AG04449 (cell line): ENCODE measurements around the gene RCAN3.
"Not testable (repeated sequence)": the region's sequence is repeated elsewhere in the genome, so short reads cannot be mapped to it uniquely, and the experiment has no call there.

Experiments
- CTCF ChIA-PET: fragments of 350-600 bp; formaldehyde crosslinking; extraction: SDS; loops from one replicate; lab custom pipeline; 2021; ENCODE audit warnings: antibody characterized with exemption; lab: Yijun Ruan, JAX
- POLR2A ChIA-PET: fragments of 400-600, 350-600 bp; formaldehyde crosslinking; extraction: SDS; loops from one replicate; lab custom pipeline; 2020; ENCODE audit warnings: antibody characterized with exemption, inconsistent platforms; lab: Yijun Ruan, JAX
- DNase-seq: peaks from one replicate; pipeline ENCODE4 v3.0.0-alpha.2; 2010; ENCODE audit warnings: low read depth, low spot score
- H3K4me3 ChIP-seq: 2 replicates; pipeline ENCODE4 v1.5.1; 2011; ENCODE audit warnings: low read depth, mild to moderate bottlenecking, control low read depth, low read length
- CTCF ChIP-seq: IDR thresholded peaks from one replicate; pipeline ENCODE4 v1.5.1; 2011; ENCODE audit warnings: mild to moderate bottlenecking, moderate library complexity, low read length, control low read depth, inconsistent platforms; ENCODE audit not compliant: insufficient read depth; ENCODE audit errors: missing control alignments

RCAN3 gene

GRCh38 chr1:24481843-24482610 is 20.6 kb upstream of the RCAN3 start:
- ChIA-PET CTCF (interaction anchor here (1.1 to 2.2 kb wide), 4 partner anchors 9 to 331 kb away, joined by 3 to 16 read pairs (median 4); no protein-coding TSS in a partner anchor), POLR2A (no interaction called here)
- TF ChIP-seq CTCF: no peak
- no peak overlapping the region for H3K4me3 ChIP-seq
- no peak for DNase-seq

DNA sequence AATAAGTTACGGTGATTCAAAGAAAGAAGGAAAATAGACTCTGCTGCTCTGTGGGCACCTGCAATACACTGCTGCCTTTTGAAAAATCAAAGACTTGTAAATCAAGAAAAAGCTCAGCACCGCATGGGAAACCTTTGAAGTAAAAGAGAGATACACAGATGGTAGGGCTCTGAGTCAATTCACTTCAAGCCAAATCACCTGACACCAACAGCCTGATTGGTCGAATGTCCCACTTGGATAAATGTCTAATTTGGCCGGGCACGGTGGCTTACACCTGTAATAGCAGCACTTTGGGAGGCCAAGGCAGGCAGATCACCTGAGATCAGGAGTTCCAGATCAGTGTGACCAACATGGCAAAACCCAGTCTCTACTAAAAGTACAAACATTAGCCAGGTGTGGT is 19.2 kb upstream of the RCAN3 start:
- ChIA-PET CTCF (interaction anchor here (1.2 to 1.5 kb wide), 2 partner anchors 8 to 12 kb away, joined by 3 to 5 read pairs; no protein-coding TSS in a partner anchor), POLR2A (no interaction called here)
- no peak overlapping the region for H3K4me3 ChIP-seq
- DNase-seq: no peak
- no peak for TF ChIP-seq CTCF

DNA sequence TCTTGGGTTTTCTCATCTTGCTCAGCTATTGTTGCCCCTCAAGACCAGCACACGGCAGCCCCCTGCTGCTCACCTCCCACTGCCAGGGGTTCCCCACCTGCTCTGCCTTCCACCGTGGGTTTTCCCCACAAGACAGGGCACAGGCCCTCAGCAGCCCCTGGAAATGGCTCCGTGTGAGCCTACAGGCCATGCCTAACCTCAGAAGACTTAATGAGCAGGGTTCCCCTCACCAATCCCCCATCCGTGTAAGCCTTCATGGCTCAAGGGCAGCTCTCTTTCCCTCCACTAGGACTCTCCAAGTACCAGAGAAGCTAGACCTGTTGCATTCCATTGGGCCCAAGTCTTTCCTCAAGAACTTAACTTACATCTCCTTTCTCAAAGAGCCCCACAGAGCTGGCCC is 18.4 kb upstream of the RCAN3 start:
- no peak for DNase-seq
- TF ChIP-seq CTCF: no peak
- ChIA-PET CTCF (interaction anchor here (1.5 kb wide), 1 partner anchor 12 kb away, joined by 3 read pairs; no protein-coding TSS in a partner anchor), POLR2A (no interaction called here)
- no peak overlapping the region for H3K4me3 ChIP-seq

- TF ChIP-seq CTCF: no peak
- no peak for DNase-seq
- no peak overlapping the region for H3K4me3 ChIP-seq
- CTCF ChIA-PET: interaction anchor here (1.0 to 1.3 kb wide), 2 partner anchors 40 to 72 kb away, joined by 3 to 4 read pairs; partner anchors contain the start of gene NIPAL3
- POLR2A ChIA-PET: no interaction called here
Measured at GRCh38 chr1:24486331-24487065, 16.1 kb upstream of the RCAN3 start.

DNA sequence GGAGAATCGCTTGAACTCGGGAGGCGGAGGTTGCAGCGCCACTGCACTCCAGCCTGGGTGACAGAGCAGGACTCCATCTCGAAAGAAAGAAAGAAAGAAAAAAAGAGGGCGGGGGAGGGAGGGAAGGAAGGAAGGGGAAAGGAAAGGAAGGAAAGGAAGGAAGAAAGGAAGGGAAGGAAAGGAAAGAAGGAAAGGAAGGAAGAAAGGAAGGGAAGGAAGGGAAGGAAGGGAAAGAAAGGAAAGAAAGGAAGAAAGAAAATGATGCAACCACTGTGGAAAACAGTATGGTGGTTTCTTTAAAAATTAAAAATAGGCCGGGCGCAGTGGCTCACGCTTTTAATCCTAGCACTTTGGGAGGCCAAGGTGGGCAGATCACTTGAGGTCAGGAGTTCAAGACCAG is 15.2 kb upstream of the RCAN3 start:
- no peak overlapping the region for H3K4me3 ChIP-seq
- DNase-seq: no peak
- ChIA-PET CTCF (no interaction called here), POLR2A (no interaction called here)
- no peak for TF ChIP-seq CTCF

GRCh38 chr1:24488159-24488558 is 14.5 kb upstream of the RCAN3 start:
- H3K4me3 ChIP-seq, DNase-seq, POLR2A ChIA-PET: not testable (repeated sequence)
- CTCF ChIA-PET: interaction anchor here (1.5 kb wide), 1 partner anchor 13 kb away, joined by 6 read pairs; no protein-coding TSS in a partner anchor
